ENCODE data around the gene S1PR3. TPM values are rescaled to one million over a fixed set of nuclear protein-coding genes. Genes with fewer than 3 reads are reported as not detected.

The S1PR3 gene
- polyA plus RNA-seq, 2 donors, result 3.2 to 6.7 TPM

- Histone ChIP-seq H3K27ac (ENCODE audit: low read depth in 2 of 2, low read length in 1 of 2) (no peak overlapping the region), H3K36me3 (ENCODE audit: control insufficient read depth in 2 of 2, insufficient read depth in 2 of 2, low read length in 1 of 2) (peaks cover 0 to 2% of the 10 kb centered on the region in 2 donors), H3K9me3 (ENCODE audit: control insufficient read depth in 2 of 2, insufficient read depth in 1 of 2, low read depth in 1 of 2, low read length in 1 of 2) (peaks cover 0 to 6% of the 10 kb centered on the region in 2 donors), H3K4me1 (ENCODE audit: control insufficient read depth in 2 of 2, insufficient read depth in 2 of 2, low read length in 1 of 2) (peaks cover 4 to 5% of the 10 kb centered on the region in 2 donors), H3K4me3 (ENCODE audit: low read depth in 1 of 2, low read length in 2 of 2) (no peak overlapping the region), H3K27me3 (ENCODE audit: control insufficient read depth in 1 of 2, insufficient read depth in 2 of 2, low read length in 2 of 2) (no peaks in the 10 kb centered on the region)
- WGBS, 2 donors, result 41 to 61% methylated on average over 5 of the region's 5 CpGs
Measured at GRCh38 chr9:89038382-89039103, 47.3 kb downstream of the S1PR3 start.

- H3K27me3 ChIP-seq (ENCODE audit: control insufficient read depth in 1 of 2, insufficient read depth in 2 of 2, low read length in 2 of 2), result no peaks in the 10 kb centered on the region
- no peak overlapping the region for H3K27ac ChIP-seq (ENCODE audit: low read depth in 2 of 2, low read length in 1 of 2)
- 91 to 93% methylated on average over 4 of the region's 4 CpGs for WGBS, 2 donors
- peaks cover 0 to 2% of the 10 kb centered on the region in 2 donors for H3K36me3 ChIP-seq (ENCODE audit: control insufficient read depth in 2 of 2, insufficient read depth in 2 of 2, low read length in 1 of 2)
- no peak overlapping the region for H3K4me3 ChIP-seq (ENCODE audit: low read depth in 1 of 2, low read length in 2 of 2)
- peaks cover 4 to 5% of the 10 kb centered on the region in 2 donors for H3K4me1 ChIP-seq (ENCODE audit: control insufficient read depth in 2 of 2, insufficient read depth in 2 of 2, low read length in 1 of 2)
- peaks cover 0 to 6% of the 10 kb centered on the region in 2 donors for H3K9me3 ChIP-seq (ENCODE audit: control insufficient read depth in 2 of 2, insufficient read depth in 1 of 2, low read depth in 1 of 2, low read length in 1 of 2)
Measured at GRCh38 chr9:89039104-89039465, 47.8 kb downstream of the S1PR3 start.

GRCh38 chr9:89039664-89040063 is 48.4 kb downstream of the S1PR3 start:
- Histone ChIP-seq H3K36me3 (ENCODE audit: control insufficient read depth in 2 of 2, insufficient read depth in 2 of 2, low read length in 1 of 2) (peaks cover 0 to 2% of the 10 kb centered on the region in 2 donors), H3K27ac (ENCODE audit: low read depth in 2 of 2, low read length in 1 of 2) (no peak overlapping the region), H3K4me1 (ENCODE audit: control insufficient read depth in 2 of 2, insufficient read depth in 2 of 2, low read length in 1 of 2) (peaks cover 4 to 5% of the 10 kb centered on the region in 2 donors), H3K9me3 (ENCODE audit: control insufficient read depth in 2 of 2, insufficient read depth in 1 of 2, low read depth in 1 of 2, low read length in 1 of 2) (peaks cover 0 to 6% of the 10 kb centered on the region in 2 donors), H3K27me3 (ENCODE audit: control insufficient read depth in 1 of 2, insufficient read depth in 2 of 2, low read length in 2 of 2) (no peaks in the 10 kb centered on the region), H3K4me3 (ENCODE audit: low read depth in 1 of 2, low read length in 2 of 2) (no peak overlapping the region)
- 94 to 97% methylated on average over 2 of the region's 2 CpGs for WGBS, 2 donors

- H3K27me3 ChIP-seq (ENCODE audit: control insufficient read depth in 1 of 2, insufficient read depth in 2 of 2, low read length in 2 of 2), result no peaks in the 10 kb centered on the region
- WGBS, 2 donors, result 89 to 90% methylated on average over 9 of the region's 9 CpGs
- H3K4me3 ChIP-seq (ENCODE audit: low read depth in 1 of 2, low read length in 2 of 2), result no peak overlapping the region
- H3K36me3 ChIP-seq (ENCODE audit: control insufficient read depth in 2 of 2, insufficient read depth in 2 of 2, low read length in 1 of 2), result peaks cover 0 to 2% of the 10 kb centered on the region in 2 donors
- H3K4me1 ChIP-seq (ENCODE audit: control insufficient read depth in 2 of 2, insufficient read depth in 2 of 2, low read length in 1 of 2), result peaks cover under 1 to 1% of the 10 kb centered on the region in 2 donors
- peaks cover 0 to 6% of the 10 kb centered on the region in 2 donors for H3K9me3 ChIP-seq (ENCODE audit: control insufficient read depth in 2 of 2, insufficient read depth in 1 of 2, low read depth in 1 of 2, low read length in 1 of 2)
- no peak overlapping the region for H3K27ac ChIP-seq (ENCODE audit: low read depth in 2 of 2, low read length in 1 of 2)
Measured at GRCh38 chr9:89042984-89043383, 51.7 kb downstream of the S1PR3 start.

- Histone ChIP-seq H3K9me3 (ENCODE audit: control insufficient read depth in 2 of 2, insufficient read depth in 1 of 2, low read depth in 1 of 2, low read length in 1 of 2) (peaks cover 0 to 8% of the 10 kb centered on the region in 2 donors), H3K27me3 (ENCODE audit: control insufficient read depth in 1 of 2, insufficient read depth in 2 of 2, low read length in 2 of 2) (no peaks in the 10 kb centered on the region), H3K27ac (ENCODE audit: low read depth in 2 of 2, low read length in 1 of 2) (no peak overlapping the region), H3K36me3 (ENCODE audit: control insufficient read depth in 2 of 2, insufficient read depth in 2 of 2, low read length in 1 of 2) (peaks cover 0 to 2% of the 10 kb centered on the region in 2 donors), H3K4me3 (ENCODE audit: low read depth in 1 of 2, low read length in 2 of 2) (no peak overlapping the region), H3K4me1 (ENCODE audit: control insufficient read depth in 2 of 2, insufficient read depth in 2 of 2, low read length in 1 of 2) (no peaks in the 10 kb centered on the region)
- 91 to 94% methylated on average over 2 of the region's 2 CpGs for WGBS, 2 donors
Measured at GRCh38 chr9:89044104-89044503, 52.8 kb downstream of the S1PR3 start.

- Histone ChIP-seq H3K4me1 (ENCODE audit: control insufficient read depth in 2 of 2, insufficient read depth in 2 of 2, low read length in 1 of 2) (no peaks in the 10 kb centered on the region), H3K9me3 (ENCODE audit: control insufficient read depth in 2 of 2, insufficient read depth in 1 of 2, low read depth in 1 of 2, low read length in 1 of 2) (peaks cover 0 to 3% of the 10 kb centered on the region in 2 donors), H3K27me3 (ENCODE audit: control insufficient read depth in 1 of 2, insufficient read depth in 2 of 2, low read length in 2 of 2) (no peaks in the 10 kb centered on the region), H3K27ac (ENCODE audit: low read depth in 2 of 2, low read length in 1 of 2) (no peak overlapping the region), H3K4me3 (ENCODE audit: low read depth in 1 of 2, low read length in 2 of 2) (no peak overlapping the region), H3K36me3 (ENCODE audit: control insufficient read depth in 2 of 2, insufficient read depth in 2 of 2, low read length in 1 of 2) (peaks cover 0 to 2% of the 10 kb centered on the region in 2 donors)
- WGBS, 2 donors, result 77 to 87% methylated on average over 4 of the region's 4 CpGs
Measured at GRCh38 chr9:89044881-89045280, 53.6 kb downstream of the S1PR3 start.

- Histone ChIP-seq H3K27ac (ENCODE audit: low read depth in 2 of 2, low read length in 1 of 2) (no peak overlapping the region), H3K27me3 (ENCODE audit: control insufficient read depth in 1 of 2, insufficient read depth in 2 of 2, low read length in 2 of 2) (no peaks in the 10 kb centered on the region)
- 58 to 76% methylated on average over 2 of the region's 2 CpGs for WGBS, 2 donors
Measured at GRCh38 chr9:89046832-89047231, 55.6 kb downstream of the S1PR3 start.

GRCh38 chr9:89047667-89048066 is 56.4 kb downstream of the S1PR3 start:
- H3K4me3 ChIP-seq (ENCODE audit: low read depth in 1 of 2, low read length in 2 of 2), result no peak overlapping the region
- H3K4me1 ChIP-seq (ENCODE audit: control insufficient read depth in 2 of 2, insufficient read depth in 2 of 2, low read length in 1 of 2), result no peaks in the 10 kb centered on the region
- no peaks in the 10 kb centered on the region for H3K27me3 ChIP-seq (ENCODE audit: control insufficient read depth in 1 of 2, insufficient read depth in 2 of 2, low read length in 2 of 2)
- H3K36me3 ChIP-seq (ENCODE audit: control insufficient read depth in 2 of 2, insufficient read depth in 2 of 2, low read length in 1 of 2), result no peaks in the 10 kb centered on the region
- H3K9me3 ChIP-seq (ENCODE audit: control insufficient read depth in 2 of 2, insufficient read depth in 1 of 2, low read depth in 1 of 2, low read length in 1 of 2), result peaks cover 0 to 2% of the 10 kb centered on the region in 2 donors
- 85 to 88% methylated on average over 4 of the region's 4 CpGs for WGBS, 2 donors
- no peak overlapping the region for H3K27ac ChIP-seq (ENCODE audit: low read depth in 2 of 2, low read length in 1 of 2)

More at GRCh38 chr9:89046832-89047231, 55.6 kb downstream of the S1PR3 start:
- H3K9me3 ChIP-seq (ENCODE audit: control insufficient read depth in 2 of 2, insufficient read depth in 1 of 2, low read depth in 1 of 2, low read length in 1 of 2), result peaks cover 0 to 2% of the 10 kb centered on the region in 2 donors
- peaks cover 0 to 2% of the 10 kb centered on the region in 2 donors for H3K36me3 ChIP-seq (ENCODE audit: control insufficient read depth in 2 of 2, insufficient read depth in 2 of 2, low read length in 1 of 2)
- H3K4me1 ChIP-seq (ENCODE audit: control insufficient read depth in 2 of 2, insufficient read depth in 2 of 2, low read length in 1 of 2), result no peaks in the 10 kb centered on the region
- H3K4me3 ChIP-seq (ENCODE audit: low read depth in 1 of 2, low read length in 2 of 2), result no peak overlapping the region

- no peaks in the 10 kb centered on the region for H3K36me3 ChIP-seq (ENCODE audit: control insufficient read depth in 2 of 2, insufficient read depth in 2 of 2, low read length in 1 of 2)
- no peak overlapping the region for H3K4me3 ChIP-seq (ENCODE audit: low read depth in 1 of 2, low read length in 2 of 2)
- peaks cover 0 to 3% of the 10 kb centered on the region in 2 donors for H3K4me1 ChIP-seq (ENCODE audit: control insufficient read depth in 2 of 2, insufficient read depth in 2 of 2, low read length in 1 of 2)
- peaks cover 0 to 2% of the 10 kb centered on the region in 2 donors for H3K9me3 ChIP-seq (ENCODE audit: control insufficient read depth in 2 of 2, insufficient read depth in 1 of 2, low read depth in 1 of 2, low read length in 1 of 2)
- no peaks in the 10 kb centered on the region for H3K27me3 ChIP-seq (ENCODE audit: control insufficient read depth in 1 of 2, insufficient read depth in 2 of 2, low read length in 2 of 2)
- no peak overlapping the region for H3K27ac ChIP-seq (ENCODE audit: low read depth in 2 of 2, low read length in 1 of 2)
- 94 to 96% methylated on average over 11 of the region's 11 CpGs for WGBS, 2 donors
Measured at GRCh38 chr9:89048616-89049015, 57.3 kb downstream of the S1PR3 start.

- no peak overlapping the region for H3K4me3 ChIP-seq (ENCODE audit: low read depth in 1 of 2, low read length in 2 of 2)
- peaks cover 0 to 3% of the 10 kb centered on the region in 2 donors for H3K4me1 ChIP-seq (ENCODE audit: control insufficient read depth in 2 of 2, insufficient read depth in 2 of 2, low read length in 1 of 2)
- H3K36me3 ChIP-seq (ENCODE audit: control insufficient read depth in 2 of 2, insufficient read depth in 2 of 2, low read length in 1 of 2), result no peaks in the 10 kb centered on the region
- H3K27ac ChIP-seq (ENCODE audit: low read depth in 2 of 2, low read length in 1 of 2), result no peak overlapping the region
- peaks cover 0 to 2% of the 10 kb centered on the region in 2 donors for H3K9me3 ChIP-seq (ENCODE audit: control insufficient read depth in 2 of 2, insufficient read depth in 1 of 2, low read depth in 1 of 2, low read length in 1 of 2)
- no peaks in the 10 kb centered on the region for H3K27me3 ChIP-seq (ENCODE audit: control insufficient read depth in 1 of 2, insufficient read depth in 2 of 2, low read length in 2 of 2)
- 84 to 87% methylated on average over 8 of the region's 8 CpGs for WGBS, 2 donors
Measured at GRCh38 chr9:89049646-89050045, 58.4 kb downstream of the S1PR3 start.
